PC-9 (cell line): ENCODE data around the gene TMEM240.

Source experiments
- CTCF ChIP-seq: fragments of 200-600 bp; sonication (generic); conservative IDR thresholded peaks from 2 replicates; pipeline ENCODE4 v1.6.1; 2017; ENCODE audit warnings: mixed run types, antibody characterized with exemption, mild to moderate bottlenecking, moderate library complexity
- EZH2 ChIP-seq: fragments of 200-600 bp; sonication (generic); IDR thresholded peaks from 2 replicates; pipeline ENCODE4 v1.8.0; 2017; ENCODE audit warnings: antibody characterized with exemption, low read depth

GRCh38 chr1:1554550-1554925 is 14.1 kb upstream of the TMEM240 start:
- no peak for TF ChIP-seq CTCF
- no peak for TF ChIP-seq EZH2
